Spinal cord (tissue), 10 donors: Measurements from ENCODE around the gene OR51G1. TPM values are rescaled to one million over a fixed set of nuclear protein-coding genes. Genes with fewer than 3 reads are reported as not detected.

Experiments used
- DNase-seq, 6 donors: peaks; one replicate each; pipeline versions ENCODE4 v3.0.0 to v3.0.0-alpha.2; 2013 to 2015; ENCODE audit warnings: low spot score in 6 of 6, low read depth in 4 of 6
- H3K27ac ChIP-seq: one replicate; pipeline ENCODE4 v1.5.1; 2013; ENCODE audit warnings: low read depth, low read length, control low read depth
- H3K27me3 ChIP-seq: one replicate; pipeline ENCODE4 v1.6.1; 2013; ENCODE audit warnings: low read length; ENCODE audit not compliant: control insufficient read depth, insufficient read depth
- H3K36me3 ChIP-seq: one replicate; pipeline ENCODE4 v1.6.1; 2013; ENCODE audit warnings: low read length; ENCODE audit not compliant: control insufficient read depth, insufficient read depth
- H3K4me1 ChIP-seq: one replicate; pipeline ENCODE4 v1.6.1; 2013; ENCODE audit warnings: low read length; ENCODE audit not compliant: control insufficient read depth, insufficient read depth
- H3K4me3 ChIP-seq: one replicate; pipeline ENCODE4 v1.5.1; 2013; ENCODE audit warnings: low read depth, low read length, control low read depth
- H3K9me3 ChIP-seq: one replicate; pipeline ENCODE4 v1.6.1; 2013; ENCODE audit warnings: low read length; ENCODE audit not compliant: control insufficient read depth, insufficient read depth
- WGBS: methylation state at CpG from one replicate; pipeline ENCODE4 v1.1.5; 2013; ENCODE audit warnings: missing lambda C conversion rate; ENCODE audit not compliant: insufficient coverage; 5-methylcytosine and 5-hydroxymethylcytosine counted together
- polyA plus RNA-seq, 2 donors: library from polyadenylated mRNA; unstranded; fragments of 120-200 nt; gene quantifications; one replicate each; pipeline ENCODE4 v1.2.1, GENCODE V29; 2013; ENCODE audit not compliant: insufficient read length in 2 of 2
- total RNA-seq, 2 donors: library from RNA; depleted of rRNA in 1 of 2; stranded (reverse); fragments of 120-200 nt in 1 of 2; fragments of >200 nt in 1 of 2; gene quantifications; one replicate each; pipeline versions ENCODE4 v1.2.3 to v1.2.4, GENCODE V29; 2013 to 2014
- donor health status: healthy.

The OR51G1 gene
- total and polyA plus RNA-seq, 4 donors = not detected

DNA sequence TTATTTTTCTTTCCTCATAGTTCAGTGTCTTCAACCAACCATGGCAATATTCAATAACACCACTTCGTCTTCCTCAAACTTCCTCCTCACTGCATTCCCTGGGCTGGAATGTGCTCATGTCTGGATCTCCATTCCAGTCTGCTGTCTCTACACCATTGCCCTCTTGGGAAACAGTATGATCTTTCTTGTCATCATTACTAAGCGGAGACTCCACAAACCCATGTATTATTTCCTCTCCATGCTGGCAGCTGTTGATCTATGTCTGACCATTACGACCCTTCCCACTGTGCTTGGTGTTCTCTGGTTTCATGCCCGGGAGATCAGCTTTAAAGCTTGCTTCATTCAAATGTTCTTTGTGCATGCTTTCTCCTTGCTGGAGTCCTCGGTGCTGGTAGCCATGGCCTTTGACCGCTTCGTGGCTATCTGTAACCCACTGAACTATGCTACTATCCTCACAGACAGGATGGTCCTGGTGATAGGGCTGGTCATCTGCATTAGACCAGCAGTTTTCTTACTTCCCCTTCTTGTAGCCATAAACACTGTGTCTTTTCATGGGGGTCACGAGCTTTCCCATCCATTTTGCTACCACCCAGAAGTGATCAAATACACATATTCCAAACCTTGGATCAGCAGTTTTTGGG, 42.2 kb downstream of the OR51G1 start, which contains the start of gene OR51T1:
Gene OR51T1 (plus strand): TSS at position 41 of the 641 bp plus-strand sequence. CDS start 0 bp downstream, at position 41.
- peak in 1 of 6 donors; percentile 2 for DNase-seq
- H3K36me3 ChIP-seq = no peaks in the 10 kb centered on the region
- no peaks in the 10 kb centered on the region for H3K9me3 ChIP-seq
- H3K4me1 ChIP-seq = no peaks in the 10 kb centered on the region
- no peak within 1 kb of the TSS for H3K27ac ChIP-seq
- no peaks in the 10 kb centered on the region for H3K27me3 ChIP-seq
- 60% methylated on average over 8 of the region's 8 CpGs for WGBS
- no peak within 1 kb of the TSS for H3K4me3 ChIP-seq

DNA sequence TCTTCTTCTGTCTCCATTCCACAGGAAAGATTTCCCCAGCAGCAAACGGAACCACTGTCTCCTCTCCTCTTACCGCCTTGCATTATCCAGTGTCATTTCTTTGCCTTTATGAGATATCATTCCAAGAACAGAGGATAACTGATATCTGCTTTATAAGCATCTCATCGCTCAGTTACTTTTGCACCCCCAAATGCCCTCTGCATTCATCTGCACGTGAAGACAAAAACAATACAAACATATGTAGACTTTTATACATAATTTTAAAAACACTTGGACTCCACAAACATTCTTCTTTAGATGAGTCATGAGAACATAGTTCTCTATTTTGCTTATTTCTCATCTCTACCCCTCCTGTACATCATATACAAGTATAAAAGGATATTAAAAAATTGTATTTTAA, 43.0 kb downstream of the OR51G1 start:
- WGBS = 91% methylated on average over 3 of the region's 4 CpGs
- no peak for DNase-seq

More for the DNA sequence above, 43.0 kb downstream of the OR51G1 start:
- no peaks in the 10 kb centered on the region for H3K9me3 ChIP-seq
- H3K36me3 ChIP-seq = no peaks in the 10 kb centered on the region
- H3K4me3 ChIP-seq = no peak overlapping the region
- H3K4me1 ChIP-seq = no peaks in the 10 kb centered on the region
- no peak overlapping the region for H3K27ac ChIP-seq
- H3K27me3 ChIP-seq = no peaks in the 10 kb centered on the region

Other genes with a start within 250 kb of the OR51G1 start
- gene OR51E2, start 226.5 kb downstream of the OR51G1 start, total RNA-seq = under 1 TPM; 0.39 to 0.40 TPM
- under 1 TPM; 0.26 to 0.35 TPM for gene OR51E2, start 226.5 kb downstream of the OR51G1 start, polyA plus RNA-seq
- gene MMP26, start 219.6 kb downstream of the OR51G1 start, total RNA-seq = not detected
- gene MMP26, start 219.6 kb downstream of the OR51G1 start, polyA plus RNA-seq = under 1 TPM; 0.17 to 0.27 TPM
- not detected for gene OR51F1, start 154.4 kb downstream of the OR51G1 start, total RNA-seq
- not detected for gene OR51F1, start 154.4 kb downstream of the OR51G1 start, polyA plus RNA-seq
- not detected for gene OR52R1, start 120.0 kb downstream of the OR51G1 start, total RNA-seq
- gene OR52R1, start 120.0 kb downstream of the OR51G1 start, polyA plus RNA-seq = not detected
- gene OR51F2, start 103.0 kb downstream of the OR51G1 start, total RNA-seq = not detected
- gene OR51F2, start 103.0 kb downstream of the OR51G1 start, polyA plus RNA-seq = not detected
- not detected for gene OR51S1, start 75.1 kb downstream of the OR51G1 start, total RNA-seq
- gene OR51S1, start 75.1 kb downstream of the OR51G1 start, polyA plus RNA-seq = not detected
- not detected for gene OR51T1, start 42.4 kb downstream of the OR51G1 start, total RNA-seq
- not detected for gene OR51T1, start 42.4 kb downstream of the OR51G1 start, polyA plus RNA-seq
- gene OR51A7, start 20.6 kb downstream of the OR51G1 start, total RNA-seq = not detected
- gene OR51A7, start 20.6 kb downstream of the OR51G1 start, polyA plus RNA-seq = not detected
- gene OR51G2, start 5.0 kb downstream of the OR51G1 start, total RNA-seq = not detected
- gene OR51G2, start 5.0 kb downstream of the OR51G1 start, polyA plus RNA-seq = not detected
- not detected for gene OR51A4, start 23.3 kb upstream of the OR51G1 start, total RNA-seq
- not detected for gene OR51A4, start 23.3 kb upstream of the OR51G1 start, polyA plus RNA-seq
- gene OR51A2, start 31.4 kb upstream of the OR51G1 start, total RNA-seq = not detected
- gene OR51A2, start 31.4 kb upstream of the OR51G1 start, polyA plus RNA-seq = not detected
- gene OR51L1, start 70.5 kb upstream of the OR51G1 start, total RNA-seq = not detected
- under 1 TPM in 1 of 2 donors, not detected in 1; 0.03 TPM for gene OR51L1, start 70.5 kb upstream of the OR51G1 start, polyA plus RNA-seq
- not detected for gene OR52J3, start 122.2 kb upstream of the OR51G1 start, total RNA-seq
- not detected for gene OR52J3, start 122.2 kb upstream of the OR51G1 start, polyA plus RNA-seq
- not detected for gene OR52E2, start 135.3 kb upstream of the OR51G1 start, total RNA-seq
- not detected for gene OR52E2, start 135.3 kb upstream of the OR51G1 start, polyA plus RNA-seq
- not detected for gene OR52E1, start 145.2 kb upstream of the OR51G1 start, total RNA-seq
- not detected for gene OR52E1, start 145.2 kb upstream of the OR51G1 start, polyA plus RNA-seq
- gene OR52A5, start 214.0 kb upstream of the OR51G1 start, total RNA-seq = under 1 TPM in 1 of 2 donors, not detected in 1; 0.06 TPM
- gene OR52A5, start 214.0 kb upstream of the OR51G1 start, polyA plus RNA-seq = not detected
- gene OR52A1, start 230.4 kb upstream of the OR51G1 start, total RNA-seq = not detected
- under 1 TPM; 0.05 to 0.10 TPM for gene OR52A1, start 230.4 kb upstream of the OR51G1 start, polyA plus RNA-seq